HG02885 (cell line): ENCODE measurements around the gene PRKCE.

Experiments used
- ATAC-seq: cut with Tn5 transposase; IDR thresholded peaks from one replicate; pipeline ENCODE4 v1.9.1; 2021; ENCODE audit warnings: mild to moderate bottlenecking; ENCODE audit not compliant: unreplicated experiment, poor library complexity

Gene PRKCE

DNA sequence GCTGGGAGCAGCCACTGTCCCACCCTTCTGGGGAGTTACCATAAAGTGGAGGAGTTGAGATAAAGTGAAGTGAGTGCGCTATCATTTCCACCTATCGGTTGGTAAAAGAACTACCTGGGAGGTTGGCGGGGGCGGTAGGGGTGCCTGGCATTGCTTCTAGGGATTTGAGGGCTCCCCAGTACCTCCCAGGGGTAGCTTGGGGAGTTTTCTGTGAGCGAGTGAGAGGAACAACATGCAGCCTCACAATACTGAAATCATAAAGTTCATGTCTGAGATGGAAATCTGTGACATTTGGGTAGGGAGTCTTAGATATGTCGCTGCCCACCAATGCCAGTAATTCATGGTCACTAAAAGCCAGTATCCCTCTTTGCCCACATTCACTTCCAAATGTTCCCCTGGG lies 68.7 kb downstream of the PRKCE start:
- ATAC-seq: no peak

GRCh38 chr2:45721150-45721549 lies 69.7 kb downstream of the PRKCE start:
- no peak for ATAC-seq

DNA sequence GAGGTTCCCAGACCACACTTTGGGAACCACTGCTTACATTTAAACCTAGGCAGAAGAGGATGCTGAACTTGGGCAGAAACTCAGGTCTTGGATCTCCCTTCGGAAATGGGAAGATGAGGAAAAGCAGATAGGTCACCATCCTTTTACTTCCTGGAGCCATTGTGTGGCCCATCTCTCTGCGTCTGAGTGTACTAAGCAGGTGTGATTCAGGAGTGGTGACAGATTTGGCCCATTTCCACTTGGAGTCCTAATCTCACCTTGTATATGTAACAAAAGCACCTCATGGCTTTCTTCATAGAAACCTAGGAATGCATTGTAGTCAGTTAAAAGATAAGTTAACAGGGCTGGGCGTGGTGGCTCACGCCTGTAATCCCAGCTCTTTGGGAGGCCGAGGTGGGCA lies 71.0 kb downstream of the PRKCE start:
- ATAC-seq: no peak

- no peak for ATAC-seq
Observed at GRCh38 chr2:45723857-45724256, 72.4 kb downstream of the PRKCE start.

DNA sequence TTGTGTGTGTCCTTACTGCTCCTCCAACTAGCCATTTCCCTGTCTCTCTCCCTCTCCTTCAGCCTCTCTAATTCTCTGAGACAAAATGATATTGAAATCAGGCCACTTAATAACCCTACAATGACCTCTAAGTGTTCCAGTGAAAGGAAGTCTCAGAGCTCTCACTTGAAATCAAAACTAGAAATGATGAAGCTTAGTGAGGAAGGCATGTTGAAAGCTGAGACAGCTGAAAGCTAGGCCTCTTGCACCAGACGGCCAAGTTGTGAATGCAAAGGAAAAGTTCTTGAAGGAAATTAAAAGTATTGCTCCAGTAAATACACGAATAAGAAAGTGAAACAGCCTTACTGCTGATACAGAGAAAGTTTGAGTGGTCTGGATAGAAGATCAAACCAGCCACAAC lies 72.9 kb downstream of the PRKCE start:
- no peak for ATAC-seq

GRCh38 chr2:45725731-45726130 lies 74.3 kb downstream of the PRKCE start:
- ATAC-seq: no peak

DNA sequence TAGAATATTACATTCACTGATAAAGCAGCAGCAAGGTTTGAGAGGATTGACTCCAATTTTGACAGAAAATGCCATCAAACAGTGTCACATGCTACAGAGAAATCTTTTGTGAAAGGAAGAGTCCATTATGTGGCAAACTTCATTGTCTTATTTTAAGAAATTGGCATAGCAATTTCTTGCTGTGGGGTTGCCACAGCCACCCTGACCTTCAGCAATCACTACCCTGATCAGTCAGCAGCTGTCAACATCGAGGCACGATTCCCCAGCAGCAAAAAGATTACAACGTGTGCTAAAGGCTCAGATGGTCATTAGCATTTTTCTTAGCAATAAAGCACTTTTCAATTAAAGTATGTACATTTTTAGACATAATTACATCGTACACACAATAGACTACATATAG lies 74.7 kb downstream of the PRKCE start:
- ATAC-seq: no peak

DNA sequence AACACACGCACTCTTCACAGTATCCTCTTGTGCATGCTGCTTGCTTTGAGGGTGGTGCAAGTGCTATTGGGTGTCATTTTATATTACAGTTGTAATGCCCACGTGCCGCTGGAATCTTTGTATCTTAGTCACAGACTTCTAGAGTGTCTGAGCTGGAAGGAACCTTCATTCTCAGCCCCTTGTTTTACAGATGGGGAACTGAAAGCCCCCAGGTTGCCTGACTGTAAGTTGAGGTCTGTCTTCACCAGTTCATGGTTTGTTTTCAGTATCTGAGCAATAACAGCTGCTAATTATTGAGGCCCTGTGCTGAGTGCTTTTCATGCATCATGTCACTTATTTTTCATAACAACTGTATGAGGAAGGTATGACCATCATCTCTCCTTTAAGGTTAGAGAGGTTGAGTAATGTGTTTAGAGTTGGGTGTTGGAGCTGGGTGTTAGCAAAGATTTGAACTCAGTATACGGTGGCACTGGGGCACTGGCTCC lies 77.0 kb downstream of the PRKCE start:
- ATAC-seq: peak; percentile 81

- peak; percentile 51 for ATAC-seq
Observed at GRCh38 chr2:45729753-45730512, 78.5 kb downstream of the PRKCE start.

DNA sequence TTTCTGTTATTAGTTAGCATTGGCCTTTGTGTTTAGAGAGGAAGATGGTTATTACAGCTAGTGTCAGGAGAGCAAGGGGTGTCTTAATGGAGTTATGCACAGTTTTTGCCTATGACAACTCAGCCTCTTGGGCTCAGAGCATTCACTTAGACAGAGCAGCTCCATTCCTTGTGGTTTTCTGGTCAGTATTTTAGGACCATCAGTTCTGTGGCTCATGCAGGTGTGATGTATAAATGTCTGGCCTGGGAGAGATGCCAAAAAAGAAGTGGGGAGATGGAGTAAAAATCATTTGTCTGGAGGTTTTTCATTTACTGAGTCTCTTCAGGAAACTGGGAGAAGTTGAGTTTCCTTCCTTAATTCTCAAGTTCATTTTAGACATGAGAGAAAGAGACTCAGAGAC lies 79.7 kb downstream of the PRKCE start:
- ATAC-seq: no peak

GRCh38 chr2:45732436-45732835 lies 81.0 kb downstream of the PRKCE start:
- ATAC-seq: no peak

DNA sequence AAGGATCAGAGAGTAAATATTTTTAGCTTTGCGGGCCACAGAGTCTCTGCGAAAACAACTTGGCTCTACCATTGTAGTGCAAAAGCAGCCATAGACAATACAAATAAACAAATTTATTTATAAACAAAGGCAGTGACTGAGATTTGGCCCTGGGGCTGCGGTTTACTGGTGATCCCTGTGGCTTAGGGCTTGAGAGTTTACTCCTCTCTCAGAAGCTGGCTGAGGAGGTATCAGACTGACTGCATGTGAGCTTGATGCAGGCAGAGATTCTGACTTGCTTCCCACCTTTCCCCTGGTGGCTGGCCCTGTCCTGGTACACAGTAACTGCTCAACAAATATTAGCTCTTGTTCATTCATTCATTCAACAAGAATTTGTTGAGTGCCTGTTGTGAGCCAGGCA lies 81.5 kb downstream of the PRKCE start:
- ATAC-seq: no peak

DNA sequence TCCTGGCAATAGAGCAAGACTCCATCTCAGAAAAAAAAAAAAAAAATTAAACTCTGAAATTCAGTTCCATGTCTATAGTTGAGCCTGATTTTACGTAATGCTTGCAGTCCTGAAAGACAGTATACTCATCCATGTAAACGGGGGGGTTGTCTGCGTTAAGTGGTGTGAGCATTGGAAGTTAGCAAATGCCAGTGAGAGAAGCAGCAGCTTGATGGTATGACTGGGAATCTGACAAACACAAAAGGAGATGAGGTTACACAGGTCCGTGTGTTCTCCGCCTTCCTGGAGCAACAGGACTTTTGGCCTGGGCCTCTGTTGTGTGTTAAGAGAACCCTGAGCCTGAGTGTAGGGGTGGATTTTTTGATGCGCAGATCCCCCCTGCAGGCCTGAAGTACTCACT lies 82.9 kb downstream of the PRKCE start:
- ATAC-seq: no peak

- no peak for ATAC-seq
Observed at GRCh38 chr2:45734952-45735351, 83.5 kb downstream of the PRKCE start.

- ATAC-seq: no peak
Observed at GRCh38 chr2:45736757-45737704, 85.6 kb downstream of the PRKCE start.

GRCh38 chr2:45739796-45740485 lies 88.5 kb downstream of the PRKCE start:
- ATAC-seq: no peak

DNA sequence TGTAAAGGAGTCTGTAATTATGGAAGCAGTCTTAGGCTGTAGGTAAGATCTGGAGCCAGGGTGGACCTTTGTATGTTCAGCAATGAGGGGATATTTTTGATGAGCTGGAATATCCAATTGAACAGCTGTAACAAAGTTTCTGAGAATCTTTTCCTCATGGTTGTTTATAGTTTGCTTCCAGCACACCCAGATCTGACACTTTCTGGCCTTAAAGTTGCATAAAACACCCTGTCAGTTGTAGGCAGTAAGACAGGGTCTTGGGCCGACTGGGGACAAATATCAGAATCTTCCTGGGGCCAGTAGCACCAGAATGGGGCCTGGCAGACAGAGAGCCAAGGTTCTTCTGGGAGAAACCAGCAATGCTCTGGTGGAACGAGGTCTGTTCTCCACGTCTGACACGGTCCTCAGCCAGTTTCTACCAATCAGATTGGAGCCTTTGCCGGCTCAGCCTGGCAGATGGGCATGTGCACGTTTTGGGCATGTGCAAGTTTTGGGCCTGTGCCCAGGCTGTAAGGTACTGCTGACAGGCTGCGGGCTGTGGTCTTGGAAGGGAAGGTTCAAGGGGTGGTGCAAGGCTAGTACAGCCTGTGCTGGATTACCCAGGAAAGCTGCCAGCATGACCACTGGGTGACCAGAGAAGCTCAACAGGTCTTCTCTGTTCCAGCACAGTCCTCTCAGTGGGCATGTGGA lies 89.8 kb downstream of the PRKCE start:
- no peak for ATAC-seq

DNA sequence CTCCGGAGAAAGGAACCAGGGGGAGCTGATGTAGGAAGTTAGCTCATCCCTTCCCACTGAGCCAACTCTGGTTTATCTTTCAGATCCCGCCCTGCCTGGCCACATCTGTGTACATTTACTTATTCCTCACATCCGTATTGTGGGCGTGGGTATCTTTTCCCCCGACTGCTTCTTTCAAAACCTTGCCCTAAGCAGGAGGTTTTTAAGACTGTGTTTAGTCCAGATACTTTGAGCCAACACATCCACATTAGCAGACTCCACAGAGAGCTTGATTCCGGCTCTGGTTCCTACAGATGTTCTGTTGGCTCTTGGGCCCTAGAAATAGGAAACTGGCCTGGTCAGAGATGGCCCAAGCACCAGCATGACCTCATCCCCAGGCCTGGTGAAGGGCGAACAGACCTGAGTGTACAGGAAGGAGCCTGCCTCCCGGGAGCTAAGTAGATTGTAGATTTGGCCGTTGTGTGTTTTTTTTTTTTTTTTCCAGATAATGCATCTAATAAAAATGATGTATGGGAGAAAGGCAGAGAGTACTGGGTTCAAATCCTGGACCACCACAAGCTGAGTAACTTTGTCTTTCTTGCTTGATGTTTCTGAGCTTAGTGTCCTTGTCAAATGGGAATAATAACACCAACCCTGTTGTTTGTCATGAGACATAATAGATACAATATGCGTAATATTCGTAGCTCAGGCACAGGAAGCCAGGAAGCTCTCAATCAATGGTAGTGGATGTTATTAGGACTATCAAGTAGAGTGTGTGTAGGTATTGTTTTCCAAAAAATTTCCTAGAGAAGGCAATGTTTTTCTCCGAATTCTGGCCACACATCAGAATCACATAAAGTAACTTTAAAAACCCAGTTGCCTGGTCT lies 92.3 kb downstream of the PRKCE start:
- no peak for ATAC-seq

DNA sequence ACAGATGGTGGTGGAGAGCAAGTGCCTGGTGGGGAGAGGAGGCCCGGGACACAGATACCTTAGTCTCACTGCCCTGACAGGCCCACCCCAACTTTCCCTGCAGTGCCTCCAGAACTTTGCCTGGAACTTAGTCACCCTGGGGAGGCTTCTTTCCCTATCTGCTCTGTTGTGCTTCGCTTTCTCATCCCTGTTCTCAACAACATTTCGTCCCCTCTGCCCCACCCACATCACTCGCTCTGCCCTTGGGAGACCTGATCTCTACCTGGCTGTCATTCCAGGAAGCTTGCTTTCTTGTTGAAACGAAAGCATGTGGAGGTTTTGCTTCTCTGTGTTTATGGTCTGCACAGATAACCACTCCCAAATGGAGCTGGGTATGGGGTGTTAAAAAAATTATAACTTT lies 93.8 kb downstream of the PRKCE start:
- no peak for ATAC-seq
